ENCODE measurements around the gene ECHS1.
"Not testable (repeated sequence)": the region's sequence is repeated elsewhere in the genome, so short reads cannot be mapped to it uniquely, and the experiment has no call there.

ECHS1 gene

DNA sequence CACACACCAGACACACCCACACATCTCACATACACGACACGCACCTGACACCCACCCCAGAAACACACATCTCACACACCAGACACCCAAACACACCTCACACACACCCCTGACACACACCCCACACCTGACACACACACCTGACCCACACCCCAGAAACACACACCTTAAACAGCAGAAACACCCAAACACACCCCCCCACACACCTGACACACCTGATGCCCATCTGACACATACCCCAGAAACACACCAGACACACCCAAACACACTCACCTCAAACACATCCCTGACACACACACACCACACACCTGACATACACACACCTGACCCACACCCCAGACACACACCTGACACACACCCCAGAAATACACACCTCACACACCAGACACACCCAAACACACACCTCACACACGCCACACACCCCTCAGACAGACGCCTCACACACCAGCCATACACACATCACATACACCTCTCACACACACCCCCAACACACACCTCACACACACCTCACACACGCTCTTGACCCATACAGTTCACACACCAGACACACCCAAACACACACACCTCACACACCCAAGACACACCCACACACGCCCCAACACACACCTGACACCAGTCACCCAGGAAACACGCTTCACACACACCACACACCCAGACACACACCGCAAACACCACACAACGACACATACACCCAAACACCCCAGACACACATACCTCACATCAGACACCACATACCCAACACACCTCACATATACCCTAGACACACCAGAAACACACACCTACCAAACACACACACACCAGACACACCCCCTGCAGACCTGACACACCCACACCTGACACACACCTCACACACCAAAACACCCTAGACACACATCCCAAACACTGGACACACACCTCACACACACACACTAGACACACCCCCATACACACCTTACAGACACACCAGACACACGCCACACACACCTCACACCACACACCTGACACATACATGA, 34.8 kb downstream of the ECHS1 start:
- DNase-seq, result no peak

- DNase-seq, result no peak
These were observed 35.8 kb downstream of the ECHS1 start for GRCh38 chr10:133337370-133337725.

GRCh38 chr10:133336577-133337369, 36.4 kb downstream of the ECHS1 start, which contains the start of gene CALY:
Gene CALY (minus strand): TSS chr10:133336896. CDS start chr10:133328989, 7,907 bp downstream.
- DNase-seq, result peak; percentile 70

GRCh38 chr10:133336118-133336576, 37.0 kb downstream of the ECHS1 start:
- no peak for DNase-seq

- peak; percentile 74 for DNase-seq
These were observed 37.7 kb downstream of the ECHS1 start for GRCh38 chr10:133335246-133336117.

- DNase-seq, result peak; percentile 45
These were observed 38.5 kb downstream of the ECHS1 start for GRCh38 chr10:133334503-133335245.

GRCh38 chr10:133332936-133333699, 40.0 kb downstream of the ECHS1 start:
- no peak for DNase-seq

DNA sequence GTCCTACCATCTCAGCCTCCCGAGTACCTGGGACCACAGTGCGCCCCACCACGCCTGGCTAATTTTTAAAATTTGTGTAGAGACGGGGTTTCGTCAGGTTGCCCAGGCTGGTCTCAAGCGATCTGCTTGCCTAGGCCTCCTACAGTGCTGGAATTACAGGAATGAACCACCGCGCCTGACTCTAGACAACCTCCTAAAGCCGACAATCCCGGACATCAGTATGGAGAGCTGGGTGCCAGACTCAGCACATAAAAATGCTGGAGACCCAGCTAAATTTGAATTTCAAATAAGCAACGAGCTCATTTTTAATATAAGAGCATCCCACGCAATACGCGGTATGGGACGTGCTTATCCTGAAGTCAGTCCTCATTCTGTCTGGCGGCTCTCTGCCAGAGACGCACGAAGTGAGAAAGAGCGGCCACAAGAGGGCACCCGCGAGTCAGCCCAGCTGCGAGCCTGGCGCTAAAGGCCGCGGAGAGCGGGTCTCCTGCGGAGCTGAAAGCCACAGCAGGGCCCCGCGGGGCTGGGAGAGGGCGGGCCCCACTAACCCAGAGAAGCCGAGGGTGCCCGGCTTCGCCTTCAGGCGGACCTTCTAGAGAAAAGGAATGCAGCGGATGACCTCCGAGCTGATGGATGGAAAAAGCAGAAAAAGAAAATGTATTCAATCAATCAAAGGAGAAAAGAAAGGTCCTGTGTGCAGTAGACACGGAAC, 43.5 kb downstream of the ECHS1 start:
- DNase-seq, result peak; percentile 91

- no peak for DNase-seq
These were observed 44.5 kb downstream of the ECHS1 start for GRCh38 chr10:133328358-133329343.

GRCh38 chr10:133327651-133328357, 45.4 kb downstream of the ECHS1 start:
- no peak for DNase-seq

GRCh38 chr10:133326745-133327650, 46.2 kb downstream of the ECHS1 start:
- no peak for DNase-seq

- no peak for DNase-seq
These were observed 47.0 kb downstream of the ECHS1 start for GRCh38 chr10:133326223-133326551.

DNA sequence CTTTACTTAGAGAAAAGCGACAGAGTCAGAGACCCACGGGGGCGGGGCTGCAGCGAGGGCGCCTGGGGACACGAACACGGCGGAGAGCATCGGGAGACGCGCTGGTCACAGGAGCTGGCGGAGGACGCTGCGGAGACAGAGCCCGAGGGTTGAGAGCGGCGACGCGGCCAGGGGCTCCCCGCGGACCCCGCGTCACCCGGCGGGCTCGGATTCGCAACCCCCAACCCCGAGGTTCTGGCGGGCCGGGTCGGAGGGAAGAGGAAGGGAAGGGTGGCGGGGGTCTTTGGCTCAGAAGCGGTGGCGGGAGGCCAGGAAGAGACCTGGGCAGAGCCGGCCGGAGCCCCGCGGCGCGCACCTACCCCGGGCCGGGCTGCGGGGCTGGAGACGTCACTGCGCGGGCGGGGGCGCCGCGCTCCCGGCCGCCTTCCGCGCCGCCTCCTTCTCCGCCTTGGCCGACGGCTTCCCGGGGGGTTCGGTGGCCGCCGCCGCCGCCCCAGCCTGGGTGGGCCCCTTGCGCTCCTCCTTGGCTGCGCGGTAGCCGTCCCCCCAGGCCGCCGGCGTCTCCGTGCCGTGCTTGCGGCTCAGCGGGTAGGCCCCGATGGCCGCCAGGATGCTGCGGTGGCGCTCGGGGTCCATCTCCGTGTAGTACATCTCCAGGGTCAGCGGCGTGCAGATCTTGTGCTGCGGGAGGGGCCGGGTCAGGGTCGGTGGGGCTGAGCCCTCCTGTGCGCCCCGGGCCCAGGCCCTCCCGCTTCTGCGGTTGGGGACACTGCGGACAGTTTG, 47.5 kb downstream of the ECHS1 start:
- DNase-seq, result peak; percentile 27

DNA sequence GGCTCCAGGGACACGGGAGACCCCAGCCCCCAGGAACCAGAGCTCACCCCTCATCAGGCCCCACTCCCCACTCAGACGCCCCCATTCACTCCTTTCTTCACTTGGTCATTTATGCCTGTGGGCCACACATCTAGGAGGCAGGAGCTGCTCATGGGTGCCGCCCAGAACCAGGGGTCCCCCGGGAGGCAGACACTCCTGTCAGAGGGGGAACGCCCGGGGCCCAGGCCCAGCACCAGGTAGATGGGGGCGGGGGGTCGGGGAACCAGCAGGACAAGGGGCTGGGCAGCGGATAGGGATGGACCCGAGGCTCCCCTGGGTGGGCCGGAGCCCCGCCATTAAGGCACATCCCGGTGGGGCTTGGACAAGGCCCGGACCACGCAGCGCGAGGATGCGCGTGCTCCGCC, 48.3 kb downstream of the ECHS1 start:
- no peak for DNase-seq

GRCh38 chr10:133324198-133324792, 48.9 kb downstream of the ECHS1 start:
- peak; percentile 62 for DNase-seq

GRCh38 chr10:133322064-133322709, 51.0 kb downstream of the ECHS1 start:
- not testable (repeated sequence) for DNase-seq
